HEK293 (cell line): ENCODE results near the gene ARHGAP1.

Source experiments
- CTCF ChIA-PET: fragments of 350-600 bp; formaldehyde crosslinking; extraction: SDS; loops from one replicate; lab custom pipeline; 2021; ENCODE audit warnings: antibody characterized with exemption; lab: Yijun Ruan, JAX
- POLR2A ChIA-PET: fragments of 300-600 bp; formaldehyde crosslinking; extraction: SDS; loops from one replicate; lab custom pipeline; 2020; ENCODE audit warnings: antibody characterized with exemption, inconsistent platforms; lab: Yijun Ruan, JAX
- H3K27ac ChIP-seq: fragments of 200-500 bp; sonication (Bioruptor generic); 2 replicates; pipeline ENCODE4 v1.5.1; 2014; ENCODE audit warnings: low read depth, low read length, control low read depth, inconsistent platforms; ENCODE audit errors: extremely low read depth
- H3K36me3 ChIP-seq, 2 experiments: fragments of 200-500 bp in 1 of 2; sonication (Bioruptor generic) in 1 of 2; 1 replicate in 1 of 2; 2 replicates in 1 of 2; pipeline ENCODE4 v1.5.1; 2014 to 2017; ENCODE audit warnings: inconsistent platforms in 2 of 2, low read length in 2 of 2; ENCODE audit not compliant: control insufficient read depth in 2 of 2, insufficient read depth in 1 of 2
- H3K4me1 ChIP-seq: fragments of 200-500 bp; sonication (Bioruptor generic); 2 replicates; pipeline ENCODE4 v1.5.1; 2014; ENCODE audit warnings: mild to moderate bottlenecking, low read length, inconsistent platforms; ENCODE audit not compliant: control insufficient read depth, insufficient read depth
- H3K4me3 ChIP-seq: 2 replicates; pipeline ENCODE4 v1.5.1; 2011; ENCODE audit warnings: low read depth, mild to moderate bottlenecking, control low read depth, low read length, moderate library complexity
- H3K9me3 ChIP-seq: fragments of 200-500 bp; sonication (Bioruptor generic); 2 replicates; pipeline ENCODE4 v1.5.1; 2014; ENCODE audit warnings: low read depth, low read length, inconsistent platforms; ENCODE audit not compliant: control insufficient read depth, insufficient read depth
- GFI1B ChIP-seq: fragments of 450-650 bp; formaldehyde crosslinking; IDR thresholded peaks from 2 replicates; pipeline ENCODE4 v1.5.1; 2016; ENCODE audit warnings: missing biosample characterization, missing genetic modification characterization
- RBAK ChIP-seq: fragments of 450-650 bp; formaldehyde crosslinking; IDR thresholded peaks from 2 replicates; pipeline ENCODE4 v1.5.1; 2016; ENCODE audit warnings: missing biosample characterization, missing genetic modification characterization
- WT1 ChIP-seq: fragments of 450-650 bp; formaldehyde crosslinking; IDR thresholded peaks from 2 replicates; pipeline ENCODE4 v1.5.1; 2016; ENCODE audit warnings: missing biosample characterization, missing genetic modification characterization
- ZNF10 ChIP-seq: fragments of 450-650 bp; formaldehyde crosslinking; IDR thresholded peaks from 2 replicates; pipeline ENCODE4 v1.5.1; 2017; ENCODE audit warnings: missing biosample characterization, missing genetic modification characterization
- ZNF121 ChIP-seq: fragments of 450-650 bp; formaldehyde crosslinking; IDR thresholded peaks from 2 replicates; pipeline ENCODE4 v1.5.1; 2016; ENCODE audit warnings: missing biosample characterization, missing genetic modification characterization
- ZNF140 ChIP-seq: fragments of 450-650 bp; formaldehyde crosslinking; IDR thresholded peaks from 2 replicates; pipeline ENCODE4 v1.5.1; 2016; ENCODE audit warnings: missing biosample characterization, missing genetic modification characterization
- ZNF341 ChIP-seq: fragments of 450-650 bp; formaldehyde crosslinking; IDR thresholded peaks from 2 replicates; pipeline ENCODE4; 2016; ENCODE audit warnings: low read depth, missing biosample characterization, missing genetic modification characterization
- ZNF521 ChIP-seq: fragments of 450-650 bp; formaldehyde crosslinking; IDR thresholded peaks from 2 replicates; pipeline ENCODE4 v1.5.1; 2017; ENCODE audit warnings: missing biosample characterization, mild to moderate bottlenecking, missing genetic modification characterization
- ZNF555 ChIP-seq: fragments of 450-650 bp; formaldehyde crosslinking; conservative IDR thresholded peaks from 2 replicates; pipeline ENCODE4 v1.5.1; 2017; ENCODE audit warnings: missing biosample characterization, mild to moderate bottlenecking, missing genetic modification characterization, inconsistent platforms
- ZNF561 ChIP-seq: fragments of 450-650 bp; IDR thresholded peaks from 2 replicates; pipeline ENCODE4 v1.5.1; 2018; ENCODE audit warnings: missing biosample characterization, missing genetic modification characterization, borderline replicate concordance
- ZNF624 ChIP-seq: fragments of 450-650 bp; formaldehyde crosslinking; IDR thresholded peaks from 2 replicates; pipeline ENCODE4 v1.5.1; 2017; ENCODE audit warnings: missing biosample characterization, missing genetic modification characterization
- ZNF626 ChIP-seq: fragments of 450-650 bp; sonication (Bioruptor Pico); formaldehyde crosslinking; IDR thresholded peaks from 2 replicates; pipeline ENCODE4 v1.5.1; 2018; ENCODE audit warnings: missing biosample characterization, missing genetic modification characterization, inconsistent platforms
- ZNF660 ChIP-seq: fragments of 450-650 bp; IDR thresholded peaks from 2 replicates; pipeline ENCODE4 v1.5.1; 2018; ENCODE audit warnings: missing biosample characterization, mild to moderate bottlenecking, missing genetic modification characterization
- ZNF768 ChIP-seq: fragments of 450-650 bp; formaldehyde crosslinking; IDR thresholded peaks from 2 replicates; pipeline ENCODE4 v1.5.1; 2018; ENCODE audit warnings: missing biosample characterization, mild to moderate bottlenecking, missing genetic modification characterization
- ZNF776 ChIP-seq: fragments of 450-650 bp; formaldehyde crosslinking; IDR thresholded peaks from 2 replicates; pipeline ENCODE4 v1.5.0; 2017; ENCODE audit warnings: missing biosample characterization, missing genetic modification characterization, borderline replicate concordance
- ZNF777 ChIP-seq: fragments of 450-650 bp; formaldehyde crosslinking; IDR thresholded peaks from 2 replicates; pipeline ENCODE4 v1.5.1; 2017; ENCODE audit warnings: missing biosample characterization, missing genetic modification characterization, borderline replicate concordance
- ZNF785 ChIP-seq: fragments of 450-650 bp; formaldehyde crosslinking; IDR thresholded peaks from 2 replicates; pipeline ENCODE4 v1.5.1; 2016; ENCODE audit warnings: missing biosample characterization, missing genetic modification characterization
- TF ChIP-seq, protein P1 (sequence below): fragments of 450-650 bp; formaldehyde crosslinking; IDR thresholded peaks from 2 replicates; pipeline ENCODE4 v1.5.1; 2016; ENCODE audit warnings: missing biosample characterization, missing genetic modification characterization, borderline replicate concordance
- TF ChIP-seq, protein P2 (sequence below): fragments of 450-650 bp; formaldehyde crosslinking; IDR thresholded peaks from 2 replicates; pipeline ENCODE4 v1.5.1; 2016; ENCODE audit warnings: missing biosample characterization, missing genetic modification characterization, low read depth
- TF ChIP-seq, protein P3 (sequence below): fragments of 450-650 bp; formaldehyde crosslinking; IDR thresholded peaks from 2 replicates; pipeline ENCODE4 v1.5.1; 2016; ENCODE audit warnings: missing biosample characterization, missing genetic modification characterization
- TF ChIP-seq, protein P4 (sequence below): fragments of 450-650 bp; formaldehyde crosslinking; optimal IDR thresholded peaks from 2 replicates; pipeline ENCODE3; 2016; ENCODE audit warnings: missing biosample characterization, mild to moderate bottlenecking, missing genetic modification characterization

The ARHGAP1 gene

DNA sequence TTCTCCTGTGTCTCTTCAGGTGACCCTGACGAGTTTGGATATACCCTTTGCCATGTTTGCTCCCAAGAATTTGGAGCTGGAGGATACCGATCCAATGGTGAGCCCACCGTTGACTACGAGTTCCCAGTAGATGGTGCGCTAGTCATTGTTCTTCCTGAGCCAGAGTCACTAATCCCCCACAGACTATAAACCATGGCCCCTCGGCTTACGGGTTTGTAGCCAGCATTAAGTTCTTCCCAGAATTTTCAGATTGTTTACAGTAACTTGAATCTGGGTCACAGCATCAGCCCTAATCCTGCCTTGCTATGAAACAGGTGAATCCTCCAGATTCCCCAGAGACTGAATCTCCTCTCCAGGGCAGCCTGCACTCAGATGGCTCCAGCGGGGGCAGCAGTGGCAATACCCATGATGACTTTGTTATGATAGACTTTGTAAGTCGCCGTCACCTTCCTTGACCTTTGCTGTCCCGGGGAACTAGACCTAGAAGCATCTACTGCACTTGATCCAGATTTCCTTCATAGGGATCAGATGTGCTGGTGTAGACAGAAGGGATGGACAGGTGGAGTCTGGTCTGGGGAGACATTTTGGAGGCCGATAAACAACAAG is 31.8 kb downstream of the ARHGAP1 start (continued):
- TF ChIP-seq, protein P1, sequence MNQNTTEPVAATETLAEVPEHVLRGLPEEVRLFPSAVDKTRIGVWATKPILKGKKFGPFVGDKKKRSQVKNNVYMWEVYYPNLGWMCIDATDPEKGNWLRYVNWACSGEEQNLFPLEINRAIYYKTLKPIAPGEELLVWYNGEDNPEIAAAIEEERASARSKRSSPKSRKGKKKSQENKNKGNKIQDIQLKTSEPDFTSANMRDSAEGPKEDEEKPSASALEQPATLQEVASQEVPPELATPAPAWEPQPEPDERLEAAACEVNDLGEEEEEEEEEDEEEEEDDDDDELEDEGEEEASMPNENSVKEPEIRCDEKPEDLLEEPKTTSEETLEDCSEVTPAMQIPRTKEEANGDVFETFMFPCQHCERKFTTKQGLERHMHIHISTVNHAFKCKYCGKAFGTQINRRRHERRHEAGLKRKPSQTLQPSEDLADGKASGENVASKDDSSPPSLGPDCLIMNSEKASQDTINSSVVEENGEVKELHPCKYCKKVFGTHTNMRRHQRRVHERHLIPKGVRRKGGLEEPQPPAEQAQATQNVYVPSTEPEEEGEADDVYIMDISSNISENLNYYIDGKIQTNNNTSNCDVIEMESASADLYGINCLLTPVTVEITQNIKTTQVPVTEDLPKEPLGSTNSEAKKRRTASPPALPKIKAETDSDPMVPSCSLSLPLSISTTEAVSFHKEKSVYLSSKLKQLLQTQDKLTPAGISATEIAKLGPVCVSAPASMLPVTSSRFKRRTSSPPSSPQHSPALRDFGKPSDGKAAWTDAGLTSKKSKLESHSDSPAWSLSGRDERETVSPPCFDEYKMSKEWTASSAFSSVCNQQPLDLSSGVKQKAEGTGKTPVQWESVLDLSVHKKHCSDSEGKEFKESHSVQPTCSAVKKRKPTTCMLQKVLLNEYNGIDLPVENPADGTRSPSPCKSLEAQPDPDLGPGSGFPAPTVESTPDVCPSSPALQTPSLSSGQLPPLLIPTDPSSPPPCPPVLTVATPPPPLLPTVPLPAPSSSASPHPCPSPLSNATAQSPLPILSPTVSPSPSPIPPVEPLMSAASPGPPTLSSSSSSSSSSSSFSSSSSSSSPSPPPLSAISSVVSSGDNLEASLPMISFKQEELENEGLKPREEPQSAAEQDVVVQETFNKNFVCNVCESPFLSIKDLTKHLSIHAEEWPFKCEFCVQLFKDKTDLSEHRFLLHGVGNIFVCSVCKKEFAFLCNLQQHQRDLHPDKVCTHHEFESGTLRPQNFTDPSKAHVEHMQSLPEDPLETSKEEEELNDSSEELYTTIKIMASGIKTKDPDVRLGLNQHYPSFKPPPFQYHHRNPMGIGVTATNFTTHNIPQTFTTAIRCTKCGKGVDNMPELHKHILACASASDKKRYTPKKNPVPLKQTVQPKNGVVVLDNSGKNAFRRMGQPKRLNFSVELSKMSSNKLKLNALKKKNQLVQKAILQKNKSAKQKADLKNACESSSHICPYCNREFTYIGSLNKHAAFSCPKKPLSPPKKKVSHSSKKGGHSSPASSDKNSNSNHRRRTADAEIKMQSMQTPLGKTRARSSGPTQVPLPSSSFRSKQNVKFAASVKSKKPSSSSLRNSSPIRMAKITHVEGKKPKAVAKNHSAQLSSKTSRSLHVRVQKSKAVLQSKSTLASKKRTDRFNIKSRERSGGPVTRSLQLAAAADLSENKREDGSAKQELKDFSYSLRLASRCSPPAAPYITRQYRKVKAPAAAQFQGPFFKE (tag by site-specific recombination): no peak
- TF ChIP-seq ZNF521 (tag by site-specific recombination): no peak
- TF ChIP-seq ZNF140 (tag by site-specific recombination): no peak
- no peak for TF ChIP-seq ZNF660
- no peak for TF ChIP-seq ZNF121 (tag by site-specific recombination)
- no peak for TF ChIP-seq RBAK (tag by site-specific recombination)
- TF ChIP-seq ZNF624: no peak
- TF ChIP-seq ZNF626: no peak

DNA sequence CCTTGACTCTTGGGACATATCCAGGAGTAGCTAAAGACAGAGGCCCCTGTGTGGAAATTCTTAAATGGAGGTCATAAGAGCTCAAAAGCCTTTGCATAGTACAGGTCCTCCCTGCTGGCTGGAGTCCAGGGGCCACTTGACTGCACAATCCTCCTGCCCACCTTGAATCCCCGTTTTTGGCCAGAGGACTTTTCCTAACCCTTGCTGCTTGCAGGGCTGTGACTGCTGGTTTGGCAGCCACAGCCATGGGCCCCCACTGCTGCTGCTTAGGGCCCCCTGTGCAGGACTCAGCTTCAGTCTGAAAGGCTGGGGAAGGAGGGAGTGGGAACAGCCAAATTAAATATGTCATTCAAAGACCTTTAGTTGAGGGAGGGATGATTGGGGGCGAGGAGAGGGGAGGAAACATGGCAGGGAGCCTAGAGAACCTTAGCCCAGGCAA is 33.4 kb downstream of the ARHGAP1 start:
- POLR2A ChIA-PET: no interaction called here
- H3K36me3 ChIP-seq: peaks cover 0 to 95% of the 10 kb centered on the region in 2 experiments; a peak in 2 of 3 replicates
- CTCF ChIA-PET: no interaction called here
- TF ChIP-seq ZNF341 (tag by site-specific recombination) (0 out of 2 replicates have a peak, but pooled peaks have one; percentile 34), ZNF785 (tag by site-specific recombination) (no peak), WT1 (peak; percentile 74), ZNF768 (no peak), ZNF10 (tag by site-specific recombination) (no peak)
- no peaks in the 10 kb centered on the region for H3K9me3 ChIP-seq
- no peak overlapping the region for H3K27ac ChIP-seq
- H3K4me1 ChIP-seq: no peaks in the 10 kb centered on the region
- H3K4me3 ChIP-seq: no peak overlapping the region

DNA sequence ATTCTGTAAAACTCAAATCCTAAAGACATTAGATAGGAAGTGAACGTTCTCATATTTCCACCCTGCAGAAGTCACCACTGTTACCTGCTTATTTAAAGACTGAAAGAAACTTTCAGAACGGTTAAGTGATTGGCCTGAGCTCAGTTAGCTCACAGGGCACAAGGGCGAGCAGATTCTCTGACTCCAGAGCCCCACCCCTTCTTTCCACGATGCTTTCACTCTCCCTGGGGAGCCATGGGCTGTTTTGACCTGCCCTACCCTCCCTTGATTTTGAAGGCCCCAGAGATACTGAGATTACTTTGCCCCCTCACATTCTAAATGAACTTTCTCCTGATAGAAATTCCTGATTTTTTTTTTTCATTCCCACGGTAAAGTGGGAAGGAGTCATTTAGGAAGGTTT is 33.9 kb downstream of the ARHGAP1 start:
- no peak for TF ChIP-seq ZNF776 (tag by site-specific recombination)
- no peak for TF ChIP-seq ZNF768
- TF ChIP-seq, protein P2, sequence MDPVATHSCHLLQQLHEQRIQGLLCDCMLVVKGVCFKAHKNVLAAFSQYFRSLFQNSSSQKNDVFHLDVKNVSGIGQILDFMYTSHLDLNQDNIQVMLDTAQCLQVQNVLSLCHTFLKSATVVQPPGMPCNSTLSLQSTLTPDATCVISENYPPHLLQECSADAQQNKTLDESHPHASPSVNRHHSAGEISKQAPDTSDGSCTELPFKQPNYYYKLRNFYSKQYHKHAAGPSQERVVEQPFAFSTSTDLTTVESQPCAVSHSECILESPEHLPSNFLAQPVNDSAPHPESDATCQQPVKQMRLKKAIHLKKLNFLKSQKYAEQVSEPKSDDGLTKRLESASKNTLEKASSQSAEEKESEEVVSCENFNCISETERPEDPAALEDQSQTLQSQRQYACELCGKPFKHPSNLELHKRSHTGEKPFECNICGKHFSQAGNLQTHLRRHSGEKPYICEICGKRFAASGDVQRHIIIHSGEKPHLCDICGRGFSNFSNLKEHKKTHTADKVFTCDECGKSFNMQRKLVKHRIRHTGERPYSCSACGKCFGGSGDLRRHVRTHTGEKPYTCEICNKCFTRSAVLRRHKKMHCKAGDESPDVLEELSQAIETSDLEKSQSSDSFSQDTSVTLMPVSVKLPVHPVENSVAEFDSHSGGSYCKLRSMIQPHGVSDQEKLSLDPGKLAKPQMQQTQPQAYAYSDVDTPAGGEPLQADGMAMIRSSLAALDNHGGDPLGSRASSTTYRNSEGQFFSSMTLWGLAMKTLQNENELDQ (tag by site-specific recombination): no peak
- no peak for TF ChIP-seq ZNF561
- no peak for TF ChIP-seq ZNF777 (tag by site-specific recombination)
- no peak for TF ChIP-seq ZNF555 (tag by site-specific recombination)
- TF ChIP-seq, protein P3, sequence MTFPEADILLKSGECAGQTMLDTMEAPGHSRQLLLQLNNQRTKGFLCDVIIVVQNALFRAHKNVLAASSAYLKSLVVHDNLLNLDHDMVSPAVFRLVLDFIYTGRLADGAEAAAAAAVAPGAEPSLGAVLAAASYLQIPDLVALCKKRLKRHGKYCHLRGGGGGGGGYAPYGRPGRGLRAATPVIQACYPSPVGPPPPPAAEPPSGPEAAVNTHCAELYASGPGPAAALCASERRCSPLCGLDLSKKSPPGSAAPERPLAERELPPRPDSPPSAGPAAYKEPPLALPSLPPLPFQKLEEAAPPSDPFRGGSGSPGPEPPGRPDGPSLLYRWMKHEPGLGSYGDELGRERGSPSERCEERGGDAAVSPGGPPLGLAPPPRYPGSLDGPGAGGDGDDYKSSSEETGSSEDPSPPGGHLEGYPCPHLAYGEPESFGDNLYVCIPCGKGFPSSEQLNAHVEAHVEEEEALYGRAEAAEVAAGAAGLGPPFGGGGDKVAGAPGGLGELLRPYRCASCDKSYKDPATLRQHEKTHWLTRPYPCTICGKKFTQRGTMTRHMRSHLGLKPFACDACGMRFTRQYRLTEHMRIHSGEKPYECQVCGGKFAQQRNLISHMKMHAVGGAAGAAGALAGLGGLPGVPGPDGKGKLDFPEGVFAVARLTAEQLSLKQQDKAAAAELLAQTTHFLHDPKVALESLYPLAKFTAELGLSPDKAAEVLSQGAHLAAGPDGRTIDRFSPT (tag by site-specific recombination): no peak
- TF ChIP-seq, protein P4, sequence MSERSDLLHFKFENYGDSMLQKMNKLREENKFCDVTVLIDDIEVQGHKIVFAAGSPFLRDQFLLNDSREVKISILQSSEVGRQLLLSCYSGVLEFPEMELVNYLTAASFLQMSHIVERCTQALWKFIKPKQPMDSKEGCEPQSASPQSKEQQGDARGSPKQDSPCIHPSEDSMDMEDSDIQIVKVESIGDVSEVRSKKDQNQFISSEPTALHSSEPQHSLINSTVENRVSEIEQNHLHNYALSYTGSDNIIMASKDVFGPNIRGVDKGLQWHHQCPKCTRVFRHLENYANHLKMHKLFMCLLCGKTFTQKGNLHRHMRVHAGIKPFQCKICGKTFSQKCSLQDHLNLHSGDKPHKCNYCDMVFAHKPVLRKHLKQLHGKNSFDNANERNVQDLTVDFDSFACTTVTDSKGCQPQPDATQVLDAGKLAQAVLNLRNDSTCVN (tag by site-specific recombination): no peak
- no peak for TF ChIP-seq GFI1B (tag by site-specific recombination)
- H3K4me3 ChIP-seq: no peak overlapping the region
- ChIA-PET POLR2A (no interaction called here), CTCF (no interaction called here)
- H3K9me3 ChIP-seq: no peaks in the 10 kb centered on the region
- H3K36me3 ChIP-seq: peaks cover 0 to 94% of the 10 kb centered on the region in 2 experiments; a peak in 2 of 3 replicates
- no peaks in the 10 kb centered on the region for H3K4me1 ChIP-seq
- H3K27ac ChIP-seq: no peak overlapping the region
